Large intestine (tissue), 12 donors: Measurements from ENCODE around the gene PDCL2. TPM values are rescaled to one million over a fixed set of nuclear protein-coding genes. Genes with fewer than 3 reads are reported as not detected.
"Not testable (repeated sequence)": the region's sequence is repeated elsewhere in the genome, so short reads cannot be mapped to it uniquely, and the experiment has no call there.

Source experiments
- DNase-seq, 2 donors: peaks; one replicate each; pipeline versions ENCODE4 v3.0.0 to v3.0.0-alpha.2; 2013
- H3K27ac ChIP-seq: one replicate; pipeline ENCODE4 v1.5.1; 2013; ENCODE audit warnings: low read length
- H3K27me3 ChIP-seq: 2 replicates; pipeline ENCODE4 v1.6.1; 2013; ENCODE audit warnings: low read length; ENCODE audit not compliant: control insufficient read depth, insufficient read depth
- H3K36me3 ChIP-seq: 2 replicates; pipeline ENCODE4 v1.6.1; 2013; ENCODE audit warnings: low read length; ENCODE audit not compliant: control insufficient read depth, insufficient read depth
- H3K4me1 ChIP-seq: one replicate; pipeline ENCODE4 v1.6.1; 2013; ENCODE audit warnings: low read length; ENCODE audit not compliant: control insufficient read depth, insufficient read depth
- H3K4me3 ChIP-seq: one replicate; pipeline ENCODE4 v1.5.1; 2013; ENCODE audit warnings: low read length
- H3K9me3 ChIP-seq: one replicate; pipeline ENCODE4 v1.6.1; 2013; ENCODE audit warnings: mild to moderate bottlenecking, low read depth, low read length, moderate library complexity; ENCODE audit not compliant: control insufficient read depth
- WGBS: methylation state at CpG from one replicate; pipeline ENCODE4 v1.1.5; 2013; ENCODE audit warnings: low lambda C conversion rate; ENCODE audit not compliant: insufficient coverage; 5-methylcytosine and 5-hydroxymethylcytosine counted together
- long read RNA-seq, 11 donors: transcript quantifications; one replicate each; lab custom pipeline, GENCODE V29; 2026
- polyA plus RNA-seq: library from polyadenylated mRNA; unstranded; fragments of 120-200 nt; gene quantifications from one replicate; pipeline ENCODE4 v1.2.1, GENCODE V29; 2013

Gene PDCL2
- not detected for polyA plus RNA-seq
- long read RNA-seq, donor 1 = 0 reads
- long read RNA-seq, donor 2 = 0 reads
- long read RNA-seq, donor 3 = 0 reads
- long read RNA-seq, donor 4 = 0 reads
- long read RNA-seq, donor 5 = 0 reads
- long read RNA-seq, donor 6 = 0 reads
- long read RNA-seq, donor 7 = 0 reads
- long read RNA-seq, donor 8 = 0 reads
- long read RNA-seq, donor 9 = 0 reads
- long read RNA-seq, donor 10 = 0 reads
- long read RNA-seq, donor 11 = 0 reads

DNA sequence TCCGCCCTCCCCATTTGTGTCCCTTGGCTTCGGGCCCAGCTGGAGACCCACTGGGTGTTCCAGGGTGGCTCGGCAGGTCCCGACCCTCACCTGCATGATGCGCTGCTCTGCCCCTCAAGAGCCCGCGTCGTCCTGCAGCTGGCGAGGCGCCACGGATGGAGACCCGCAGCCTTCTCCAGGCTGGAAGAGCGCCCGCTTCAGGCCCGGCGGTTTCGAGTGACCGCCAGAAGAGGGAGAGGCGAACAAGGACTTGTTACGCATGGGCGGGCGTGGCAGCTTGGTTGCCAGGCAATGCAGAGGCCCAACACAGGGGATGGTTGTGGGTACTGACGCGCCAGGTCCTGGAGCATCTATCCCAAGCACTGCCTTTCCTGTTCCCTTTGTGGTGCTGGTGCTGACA lies at the start of gene PDCL2:
Gene PDCL2, minus strand, starts transcription at position 232 of the 400 bp plus-strand sequence. Its CDS starts 136 bp downstream, at position 96.
- no CpG with 5 or more reads among the region's 24 CpGs for WGBS
- no peak within 1 kb of the TSS for H3K27ac ChIP-seq
- no peaks in the 10 kb centered on the region for H3K36me3 ChIP-seq
- DNase-seq = no peak
- peaks cover 4% of the 10 kb centered on the region for H3K9me3 ChIP-seq
- H3K27me3 ChIP-seq = no peaks in the 10 kb centered on the region
- H3K4me1 ChIP-seq = no peaks in the 10 kb centered on the region
- H3K4me3 ChIP-seq = no peak within 1 kb of the TSS

DNA sequence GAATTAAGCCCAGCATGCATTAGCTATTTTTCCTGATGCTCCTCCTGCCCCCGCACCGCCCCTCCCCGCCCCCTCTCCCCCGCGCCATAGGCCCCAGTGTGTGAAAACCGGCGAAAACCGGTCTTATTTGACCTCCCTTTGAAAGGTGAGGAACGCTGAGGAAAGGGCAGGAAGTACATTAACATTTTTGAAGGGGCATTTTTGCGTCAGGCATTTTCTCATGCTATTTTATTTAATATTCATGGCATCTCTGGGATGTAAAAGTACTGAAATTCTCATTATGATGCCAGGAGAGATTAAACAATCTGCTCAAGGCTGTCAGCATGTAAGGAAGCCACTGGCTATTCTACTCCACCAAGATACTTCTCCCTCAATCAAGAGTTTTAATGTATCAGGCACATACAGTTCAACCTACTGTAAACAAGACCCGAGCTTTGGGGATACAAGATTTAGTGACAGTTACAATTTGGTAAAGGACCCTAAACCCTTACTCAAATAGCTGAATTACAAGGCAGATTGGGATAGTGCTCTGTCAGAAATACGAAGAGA lies 45.3 kb upstream of the PDCL2 start:
- H3K36me3 ChIP-seq = no peaks in the 10 kb centered on the region
- no peak overlapping the region for H3K4me3 ChIP-seq
- no peak overlapping the region for H3K27ac ChIP-seq
- peaks cover 38% of the 10 kb centered on the region for H3K27me3 ChIP-seq
- no peaks in the 10 kb centered on the region for H3K9me3 ChIP-seq
- DNase-seq = peak in 1 of 2 donors; percentile 3
- no CpG with 5 or more reads among the region's 12 CpGs for WGBS
- peaks cover 13% of the 10 kb centered on the region for H3K4me1 ChIP-seq

GRCh38 chr4:55636656-55636999 lies 44.6 kb upstream of the PDCL2 start:
- no CpG with 5 or more reads among the region's 7 CpGs for WGBS
- Histone ChIP-seq H3K4me3 (peak overlapping the region; percentile 3), H3K4me1 (peaks cover 13% of the 10 kb centered on the region), H3K36me3 (no peaks in the 10 kb centered on the region), H3K27ac (no peak overlapping the region), H3K27me3 (peaks cover 38% of the 10 kb centered on the region), H3K9me3 (no peaks in the 10 kb centered on the region)
- DNase-seq = peak in 1 of 2 donors; percentile 15

DNA sequence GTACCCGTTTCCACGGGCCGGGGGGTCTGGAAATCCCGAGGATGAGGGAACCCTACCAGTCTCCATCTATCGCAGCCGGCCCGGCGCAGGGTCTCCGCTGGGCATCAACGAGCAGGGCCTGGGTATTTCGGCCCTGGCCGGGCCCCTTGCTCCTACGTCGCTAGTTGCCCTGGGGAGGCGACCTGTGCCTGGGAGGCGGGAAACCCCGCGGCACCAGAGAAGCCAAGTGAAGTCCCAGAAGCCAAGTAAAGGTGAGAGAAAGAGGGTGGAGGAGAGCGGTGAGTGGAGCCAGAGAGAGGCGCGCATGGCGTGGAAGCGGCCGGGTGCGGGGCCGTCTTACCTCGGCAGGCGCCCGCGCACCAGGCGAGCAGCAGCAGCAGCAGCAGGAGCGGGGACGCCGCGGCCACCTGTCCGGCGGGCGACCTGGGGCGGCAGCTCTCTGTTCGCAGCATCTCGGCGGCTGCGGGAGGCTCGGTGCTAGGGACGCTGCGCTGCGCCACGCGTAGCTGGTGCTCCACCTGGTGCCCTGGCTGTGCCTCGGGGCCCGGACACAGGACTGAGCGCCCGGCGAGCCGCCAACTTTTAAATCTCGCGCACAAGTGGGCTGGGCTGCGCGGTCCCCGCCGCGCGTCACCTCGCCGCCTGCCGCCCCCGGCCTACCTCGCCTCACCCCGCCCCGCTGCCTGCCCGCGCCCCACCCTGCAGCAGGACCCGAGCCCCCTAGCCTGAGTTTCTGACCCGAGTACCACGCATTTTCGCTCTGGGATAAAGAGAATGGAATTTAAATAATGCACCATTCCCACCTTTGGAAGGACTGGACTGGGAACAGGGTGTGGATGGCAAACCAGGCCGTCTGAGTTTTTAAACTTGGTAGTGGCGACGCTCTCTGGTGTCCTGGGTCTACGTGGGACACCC lies 44.0 kb upstream of the PDCL2 start, which contains the start of gene NMU:
Gene NMU, minus strand, starts transcription at position 558 of the 915 bp plus-strand sequence. Its CDS starts 106 bp downstream, at position 452.
- H3K27ac ChIP-seq = no peak within 1 kb of the TSS
- H3K4me1 ChIP-seq = peaks cover 13% of the 10 kb centered on the region
- no peaks in the 10 kb centered on the region for H3K9me3 ChIP-seq
- DNase-seq = peak; percentile 15 to 53
- H3K27me3 ChIP-seq = peaks cover 38% of the 10 kb centered on the region
- H3K4me3 ChIP-seq = peak within 1 kb of the TSS; percentile 3
- no peaks in the 10 kb centered on the region for H3K36me3 ChIP-seq
- WGBS = no CpG with 5 or more reads among the region's 80 CpGs

DNA sequence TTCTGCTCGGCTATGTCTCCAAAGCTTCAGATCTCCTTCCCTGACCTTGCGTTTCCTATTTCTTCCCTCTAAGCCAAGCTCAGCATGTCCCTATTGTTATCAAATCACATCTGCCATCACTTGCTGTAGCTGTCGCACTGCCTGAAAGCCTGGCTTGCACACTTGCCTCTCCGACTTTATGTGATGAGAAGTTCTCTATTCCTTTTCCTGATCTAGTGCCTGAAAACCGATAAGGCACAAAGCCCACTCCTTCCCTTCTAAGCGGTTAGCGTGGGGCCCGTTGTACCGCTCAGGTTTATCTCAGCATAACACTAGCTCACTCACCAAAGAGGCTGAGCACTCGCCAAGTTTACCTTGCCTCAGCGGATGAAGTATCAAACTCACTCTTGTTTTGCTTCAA lies 43.2 kb upstream of the PDCL2 start:
- no peaks in the 10 kb centered on the region for H3K36me3 ChIP-seq
- 10% methylated on average over 2 of the region's 11 CpGs for whole genome bisulfite sequencing
- H3K27ac ChIP-seq = no peak overlapping the region
- peaks cover 13% of the 10 kb centered on the region for H3K4me1 ChIP-seq
- H3K4me3 ChIP-seq = no peak overlapping the region
- DNase-seq = peak in 1 of 2 donors; percentile 4
- H3K27me3 ChIP-seq = peaks cover 38% of the 10 kb centered on the region
- no peaks in the 10 kb centered on the region for H3K9me3 ChIP-seq

DNA sequence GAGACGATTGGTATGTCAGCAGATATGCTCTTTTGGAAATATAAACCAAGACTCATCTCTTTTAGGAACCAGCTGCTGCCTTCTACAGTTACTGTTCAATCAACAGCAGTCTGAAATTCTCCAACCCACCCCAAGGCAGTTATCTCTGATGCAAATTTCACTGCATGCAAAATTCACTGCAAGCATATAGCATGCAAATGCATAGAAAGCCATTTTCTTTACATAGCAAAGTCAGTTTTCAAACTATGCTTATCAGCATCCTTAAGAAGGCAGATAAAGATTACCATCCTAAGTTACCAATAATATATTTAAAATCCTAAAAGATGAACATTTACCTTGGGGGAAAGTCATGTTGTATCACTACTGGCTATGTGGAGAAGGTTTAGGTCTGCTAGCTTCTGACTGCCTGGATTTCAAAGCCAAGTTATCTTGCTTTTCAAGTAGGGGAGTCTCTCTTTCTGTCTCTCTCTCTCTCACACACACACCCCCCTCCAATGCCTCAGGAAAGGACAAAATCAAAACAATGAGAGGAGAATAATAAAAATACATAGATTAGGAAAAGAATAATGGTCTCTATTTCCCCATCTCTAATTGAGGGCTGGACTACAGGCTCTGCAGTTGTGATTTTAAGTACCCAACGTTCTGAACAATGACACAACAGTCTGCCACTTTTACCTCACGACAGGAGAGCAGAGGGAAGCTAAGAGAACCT lies 42.5 kb upstream of the PDCL2 start:
- H3K27ac ChIP-seq = no peak overlapping the region
- peaks cover 38% of the 10 kb centered on the region for H3K27me3 ChIP-seq
- H3K4me3 ChIP-seq = no peak overlapping the region
- no peak for DNase-seq
- peaks cover 13% of the 10 kb centered on the region for H3K4me1 ChIP-seq
- no peaks in the 10 kb centered on the region for H3K9me3 ChIP-seq
- H3K36me3 ChIP-seq = no peaks in the 10 kb centered on the region
- no CpG with 5 or more reads among the region's 3 CpGs for WGBS

GRCh38 chr4:55633903-55634302 lies 41.9 kb upstream of the PDCL2 start:
- Histone ChIP-seq H3K4me1 (peaks cover 13% of the 10 kb centered on the region), H3K27ac (no peak overlapping the region), H3K9me3 (no peaks in the 10 kb centered on the region), H3K27me3 (peaks cover 38% of the 10 kb centered on the region), H3K36me3 (no peaks in the 10 kb centered on the region), H3K4me3 (no peak overlapping the region)
- WGBS = no CpG with 5 or more reads among the region's 6 CpGs
- no peak for DNase-seq

DNA sequence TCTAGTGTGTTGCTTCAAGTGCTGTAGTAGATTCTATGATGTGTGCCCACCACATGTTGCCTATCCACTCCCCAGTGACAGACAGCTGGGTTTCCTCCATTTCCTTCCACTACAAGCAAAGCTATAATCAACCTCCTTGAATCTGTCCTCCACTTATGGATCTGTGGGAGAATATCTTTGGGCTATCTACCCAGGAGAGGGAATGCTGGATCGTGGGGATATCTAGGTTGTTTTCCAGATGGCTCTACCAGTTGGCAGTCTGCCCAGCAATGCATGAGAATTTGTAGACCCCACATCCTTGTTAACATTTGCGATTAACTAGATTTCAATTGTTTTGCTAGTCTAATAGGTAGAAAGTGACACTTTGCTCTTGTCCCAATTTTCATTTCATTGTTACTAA lies 33.8 kb upstream of the PDCL2 start:
- H3K4me1 ChIP-seq = no peaks in the 10 kb centered on the region
- no peaks in the 10 kb centered on the region for H3K27me3 ChIP-seq
- H3K27ac ChIP-seq = no peak overlapping the region
- WGBS = 83% methylated on average over 1 of the region's 2 CpGs
- DNase-seq = no peak
- H3K36me3 ChIP-seq = no peaks in the 10 kb centered on the region
- no peaks in the 10 kb centered on the region for H3K9me3 ChIP-seq
- no peak overlapping the region for H3K4me3 ChIP-seq

DNA sequence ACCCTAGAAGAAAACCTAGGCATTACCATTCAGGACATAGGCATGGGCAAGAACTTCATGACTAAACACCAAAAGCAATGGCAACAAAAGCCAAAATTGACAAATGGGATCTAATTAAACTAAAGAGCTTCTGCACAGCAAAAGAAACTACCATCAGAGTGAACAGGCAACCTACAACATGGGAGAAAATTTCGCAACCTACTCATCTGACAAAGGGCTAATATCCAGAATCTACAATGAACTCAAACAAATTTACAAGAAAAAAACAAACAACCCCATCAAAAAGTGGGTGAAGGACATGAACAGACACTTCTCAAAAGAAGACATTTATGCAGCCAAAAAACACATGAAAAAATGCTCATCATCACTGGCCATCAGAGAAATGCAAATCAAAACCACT lies 32.0 kb upstream of the PDCL2 start:
- H3K4me1 ChIP-seq, H3K27me3 ChIP-seq, H3K36me3 ChIP-seq, H3K4me3 ChIP-seq, DNase-seq, H3K27ac ChIP-seq, H3K9me3 ChIP-seq: not testable (repeated sequence)
- WGBS = no CpG with 5 or more reads among the region's 1 CpG

DNA sequence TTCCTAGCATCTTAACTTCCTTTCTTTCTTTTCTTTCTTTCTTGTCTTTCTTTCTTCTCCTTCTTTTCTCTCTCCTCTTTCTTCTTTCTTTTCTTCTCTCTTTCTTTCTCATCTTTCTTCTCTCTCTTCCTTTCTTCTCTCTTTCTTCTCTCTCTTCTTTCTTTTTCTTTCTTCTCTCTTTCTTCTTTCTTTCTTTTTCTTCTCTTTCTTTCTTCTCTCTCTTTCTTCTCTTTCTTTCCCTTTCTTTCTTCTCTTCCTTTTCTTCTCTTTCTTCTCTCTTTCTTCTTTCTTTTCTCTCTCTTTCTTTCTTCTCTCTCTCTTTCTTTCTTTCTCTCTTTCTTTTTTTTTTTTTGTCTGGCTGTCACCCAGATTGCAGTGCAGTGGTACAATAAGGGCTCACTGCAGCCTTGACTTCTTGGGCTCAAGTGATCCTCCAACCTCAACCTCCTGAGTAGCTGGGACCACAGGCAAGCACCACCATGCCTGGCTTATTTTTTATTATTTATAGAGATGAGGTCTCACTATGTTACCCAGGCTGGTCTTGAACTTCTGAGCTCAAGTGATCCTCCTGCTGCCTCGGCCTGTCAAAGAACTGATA lies 26.6 kb upstream of the PDCL2 start:
- H3K9me3 ChIP-seq = no peaks in the 10 kb centered on the region
- no peak for DNase-seq
- H3K4me3 ChIP-seq = no peak overlapping the region
- no peaks in the 10 kb centered on the region for H3K36me3 ChIP-seq
- WGBS = no CpG with 5 or more reads among the region's 1 CpG
- H3K4me1 ChIP-seq = no peaks in the 10 kb centered on the region
- H3K27me3 ChIP-seq = no peaks in the 10 kb centered on the region
- H3K27ac ChIP-seq = no peak overlapping the region
